Ishikawa (cell line): ENCODE results near the gene CCDC17.

Experiments
- CEBPB ChIP-seq: IDR thresholded peaks from 2 replicates; pipeline ENCODE4 v1.6.1; 2012
- CREB1 ChIP-seq: IDR thresholded peaks from 2 replicates; pipeline ENCODE4 v1.6.1; 2012; ENCODE audit warnings: low read depth
- EGR1 ChIP-seq: IDR thresholded peaks from 2 replicates; pipeline ENCODE4 v1.6.1; 2012
- EP300 ChIP-seq: IDR thresholded peaks from 2 replicates; pipeline ENCODE4 v1.6.1; 2012; ENCODE audit warnings: borderline replicate concordance
- FOXM1 ChIP-seq: IDR thresholded peaks from 2 replicates; pipeline ENCODE4 v1.6.1; 2012; ENCODE audit warnings: low read depth, borderline replicate concordance
- NFIC ChIP-seq: IDR thresholded peaks from 2 replicates; pipeline ENCODE4 v1.6.1; 2012
- RAD21 ChIP-seq: IDR thresholded peaks from 2 replicates; pipeline ENCODE4 v1.6.1; 2012; ENCODE audit warnings: low read depth
- TAF1 ChIP-seq: IDR thresholded peaks from 2 replicates; pipeline ENCODE4 v1.6.1; 2012; ENCODE audit warnings: low read depth, mild to moderate bottlenecking
- TCF12 ChIP-seq: IDR thresholded peaks from 2 replicates; pipeline ENCODE4 v1.6.1; 2012; ENCODE audit warnings: low read depth
- TEAD4 ChIP-seq: IDR thresholded peaks from 2 replicates; pipeline ENCODE4 v1.6.1; 2012
- YY1 ChIP-seq: IDR thresholded peaks from 2 replicates; pipeline ENCODE4 v1.6.1; 2012; ENCODE audit warnings: low read depth
- ZBTB7A ChIP-seq: IDR thresholded peaks from 2 replicates; pipeline ENCODE4 v1.6.1; 2012; ENCODE audit warnings: low read depth
- TF ChIP-seq, protein P1 (sequence below): IDR thresholded peaks from 2 replicates; pipeline ENCODE4 v1.6.1; 2012
- TF ChIP-seq, protein P2 (sequence below): IDR thresholded peaks from 2 replicates; pipeline ENCODE4 v1.6.1; 2012; ENCODE audit warnings: low read depth, mild to moderate bottlenecking
- TF ChIP-seq, protein P3 (sequence below): IDR thresholded peaks from 2 replicates; pipeline ENCODE4 v1.6.1; 2012

Gene CCDC17

DNA sequence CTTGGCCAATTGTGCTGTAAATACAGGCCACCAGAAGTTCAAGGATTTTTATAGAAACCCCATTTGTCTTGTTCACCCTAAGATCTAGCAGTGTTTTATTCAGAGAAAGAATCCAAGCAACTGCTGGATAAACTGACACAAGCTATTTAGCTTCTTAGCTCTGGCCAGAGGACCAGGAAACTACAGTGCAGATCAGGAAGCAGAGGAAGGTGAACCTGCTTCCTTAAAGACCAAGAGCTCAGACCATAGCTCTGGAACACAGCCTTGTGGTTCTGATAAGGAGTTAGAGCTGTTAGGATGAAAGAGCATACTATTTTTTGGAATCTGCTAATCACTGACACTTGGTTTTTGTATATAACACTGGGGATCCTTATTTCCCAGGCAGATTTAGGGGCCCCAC lies 5.2 kb upstream of the CCDC17 start:
- TF ChIP-seq ZBTB7A (no peak), FOXM1 (no peak), TCF12 (no peak), NFIC (no peak), CREB1 (no peak), EP300 (no peak), TEAD4 (no peak)
- TF ChIP-seq, protein P1, sequence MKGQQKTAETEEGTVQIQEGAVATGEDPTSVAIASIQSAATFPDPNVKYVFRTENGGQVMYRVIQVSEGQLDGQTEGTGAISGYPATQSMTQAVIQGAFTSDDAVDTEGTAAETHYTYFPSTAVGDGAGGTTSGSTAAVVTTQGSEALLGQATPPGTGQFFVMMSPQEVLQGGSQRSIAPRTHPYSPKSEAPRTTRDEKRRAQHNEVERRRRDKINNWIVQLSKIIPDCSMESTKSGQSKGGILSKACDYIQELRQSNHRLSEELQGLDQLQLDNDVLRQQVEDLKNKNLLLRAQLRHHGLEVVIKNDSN: no peak

DNA sequence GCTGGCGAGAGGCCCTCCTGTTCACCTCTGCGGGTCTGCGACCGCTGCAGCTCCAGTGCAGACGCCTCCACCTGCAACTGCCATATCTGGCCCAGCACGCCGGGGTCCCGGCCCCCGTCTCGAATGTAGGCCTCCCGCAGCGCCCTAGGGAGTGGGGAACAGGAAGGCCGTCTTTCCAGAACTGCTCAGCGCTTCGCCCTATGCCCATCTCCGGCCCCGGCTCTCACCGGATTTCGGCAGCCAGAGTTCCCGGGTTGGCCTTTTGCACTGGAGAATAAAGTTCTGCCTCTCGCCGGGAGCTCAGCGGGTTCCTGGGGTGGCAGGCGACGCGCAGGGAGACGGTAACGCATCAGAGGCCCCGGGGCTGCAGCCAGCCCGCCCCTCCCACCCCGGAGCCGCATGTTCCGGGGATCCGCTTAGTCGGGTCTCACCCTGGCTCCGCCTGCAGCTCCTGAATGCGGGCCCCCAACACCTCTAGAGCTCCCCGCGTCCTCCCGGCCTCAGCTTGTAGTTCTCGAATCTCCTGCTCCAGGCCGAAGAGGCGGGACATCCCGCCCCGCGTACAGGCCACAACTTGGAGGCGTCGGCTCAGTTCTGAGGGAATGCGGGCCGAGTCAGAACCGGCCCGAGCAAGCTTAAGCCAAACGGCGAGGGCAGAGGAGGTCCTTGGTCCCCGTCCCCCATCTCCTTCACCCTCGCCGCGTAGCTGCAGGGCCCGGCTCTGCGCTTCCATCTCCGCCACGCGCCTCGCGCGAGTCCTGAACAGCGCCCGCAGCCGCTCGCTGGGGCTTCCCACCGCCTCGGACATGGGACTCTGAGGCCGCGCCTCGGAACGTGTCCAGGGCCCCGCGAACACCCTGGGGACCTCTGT lies 1.1 kb downstream of the CCDC17 start:
- TF ChIP-seq CEBPB (no peak), EP300 (no peak), NFIC (no peak), YY1 (no peak), ZBTB7A (no peak), EGR1 (no peak), RAD21 (no peak)
- TF ChIP-seq, protein P2, sequence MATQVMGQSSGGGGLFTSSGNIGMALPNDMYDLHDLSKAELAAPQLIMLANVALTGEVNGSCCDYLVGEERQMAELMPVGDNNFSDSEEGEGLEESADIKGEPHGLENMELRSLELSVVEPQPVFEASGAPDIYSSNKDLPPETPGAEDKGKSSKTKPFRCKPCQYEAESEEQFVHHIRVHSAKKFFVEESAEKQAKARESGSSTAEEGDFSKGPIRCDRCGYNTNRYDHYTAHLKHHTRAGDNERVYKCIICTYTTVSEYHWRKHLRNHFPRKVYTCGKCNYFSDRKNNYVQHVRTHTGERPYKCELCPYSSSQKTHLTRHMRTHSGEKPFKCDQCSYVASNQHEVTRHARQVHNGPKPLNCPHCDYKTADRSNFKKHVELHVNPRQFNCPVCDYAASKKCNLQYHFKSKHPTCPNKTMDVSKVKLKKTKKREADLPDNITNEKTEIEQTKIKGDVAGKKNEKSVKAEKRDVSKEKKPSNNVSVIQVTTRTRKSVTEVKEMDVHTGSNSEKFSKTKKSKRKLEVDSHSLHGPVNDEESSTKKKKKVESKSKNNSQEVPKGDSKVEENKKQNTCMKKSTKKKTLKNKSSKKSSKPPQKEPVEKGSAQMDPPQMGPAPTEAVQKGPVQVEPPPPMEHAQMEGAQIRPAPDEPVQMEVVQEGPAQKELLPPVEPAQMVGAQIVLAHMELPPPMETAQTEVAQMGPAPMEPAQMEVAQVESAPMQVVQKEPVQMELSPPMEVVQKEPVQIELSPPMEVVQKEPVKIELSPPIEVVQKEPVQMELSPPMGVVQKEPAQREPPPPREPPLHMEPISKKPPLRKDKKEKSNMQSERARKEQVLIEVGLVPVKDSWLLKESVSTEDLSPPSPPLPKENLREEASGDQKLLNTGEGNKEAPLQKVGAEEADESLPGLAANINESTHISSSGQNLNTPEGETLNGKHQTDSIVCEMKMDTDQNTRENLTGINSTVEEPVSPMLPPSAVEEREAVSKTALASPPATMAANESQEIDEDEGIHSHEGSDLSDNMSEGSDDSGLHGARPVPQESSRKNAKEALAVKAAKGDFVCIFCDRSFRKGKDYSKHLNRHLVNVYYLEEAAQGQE: no peak
- TF ChIP-seq, protein P3, sequence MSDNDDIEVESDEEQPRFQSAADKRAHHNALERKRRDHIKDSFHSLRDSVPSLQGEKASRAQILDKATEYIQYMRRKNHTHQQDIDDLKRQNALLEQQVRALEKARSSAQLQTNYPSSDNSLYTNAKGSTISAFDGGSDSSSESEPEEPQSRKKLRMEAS: no peak

DNA sequence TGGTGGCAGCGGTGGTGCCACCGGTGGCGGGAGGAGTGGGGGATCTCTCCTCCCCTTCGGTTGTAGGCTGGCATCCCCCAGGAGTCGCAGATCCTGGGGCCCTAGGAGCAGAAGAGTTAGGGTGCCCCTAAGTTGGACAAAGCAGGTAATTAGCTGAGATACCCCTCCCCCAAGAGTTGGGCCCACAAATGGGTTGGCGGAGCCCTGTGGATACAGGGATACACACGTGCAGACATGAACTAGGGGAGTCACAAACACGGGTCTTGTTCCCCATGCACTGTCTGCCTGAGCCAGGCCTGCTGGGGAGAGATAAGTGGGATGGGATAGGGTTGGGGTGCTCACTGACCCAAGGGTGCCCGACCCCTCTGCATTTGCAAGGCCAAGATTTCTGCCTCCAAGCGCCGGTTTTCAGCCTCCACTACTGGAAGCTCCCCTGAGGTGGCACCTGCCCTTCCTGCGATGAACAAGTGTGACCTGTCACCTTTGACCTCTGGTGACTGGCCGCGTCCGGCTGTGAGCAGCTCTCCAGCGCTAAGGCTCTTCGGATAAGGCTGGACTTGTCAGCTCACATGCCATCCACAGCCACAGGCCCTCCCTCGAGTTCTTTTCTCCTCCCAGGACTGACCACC lies 1.8 kb downstream of the CCDC17 start:
- no peak for TF ChIP-seq RAD21
- no peak for TF ChIP-seq ZBTB7A
- TF ChIP-seq, protein P2: no peak
- no peak for TF ChIP-seq CREB1
- TF ChIP-seq EGR1: no peak

DNA sequence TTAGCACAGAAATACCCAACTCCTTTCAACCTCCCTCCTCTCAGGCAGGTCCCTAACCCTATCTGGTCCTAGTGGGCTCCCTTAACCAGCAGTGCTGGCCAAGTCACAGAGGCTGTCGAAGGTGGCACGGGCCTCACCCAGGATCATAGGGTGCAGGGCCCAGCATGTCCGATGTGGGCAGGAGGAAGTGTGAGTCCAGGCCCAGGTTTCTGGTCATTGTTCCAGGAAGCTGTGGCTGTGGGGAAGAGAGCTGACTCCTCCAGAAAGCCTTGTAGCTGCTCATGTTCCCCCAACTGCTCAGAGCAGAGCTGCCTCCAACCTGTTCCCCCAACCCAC lies 2.4 kb downstream of the CCDC17 start:
- TF ChIP-seq, protein P2: no peak
- TF ChIP-seq, protein P1: no peak
- TF ChIP-seq NFIC: no peak
- TF ChIP-seq FOXM1: no peak
- no peak for TF ChIP-seq YY1
- TF ChIP-seq RAD21: no peak
- no peak for TF ChIP-seq TEAD4
- TF ChIP-seq EGR1: no peak
- TF ChIP-seq ZBTB7A: no peak
- TF ChIP-seq TCF12: no peak
- TF ChIP-seq, protein P3: no peak
- no peak for TF ChIP-seq CEBPB
- TF ChIP-seq EP300: no peak
- TF ChIP-seq TAF1: no peak
- no peak for TF ChIP-seq CREB1
